Brain (organoid and tissue), 1 donor: ENCODE measurements around the gene MAGEA2. TPM values are rescaled to one million over a fixed set of nuclear protein-coding genes. Genes with fewer than 3 reads are reported as not detected.

ENCODE experiments used
- polyA plus RNA-seq: library from polyadenylated mRNA; stranded (reverse); fragments of 350-450 nt; fragmentation: Illumina TruSeq; extraction: RNeasy Lipid Tissue Mini Kit (QIAGEN cat#74804); gene quantifications from one replicate; pipeline ENCODE4 v1.2.3, GENCODE V29; 2015; ENCODE audit warnings: low read depth, low replicate concordance; ENCODE audit not compliant: insufficient read depth

Gene MAGEA2
- polyA plus RNA-seq, 1 donor from 2014 or later: 2.4 TPM

Other genes starting within 250 kb of the MAGEA2 start
- 2.1 TPM for gene GABRQ, start 115.9 kb downstream of the MAGEA2 start, polyA plus RNA-seq
- 20.8 TPM for gene MAGEA3, start 55.0 kb downstream of the MAGEA2 start, polyA plus RNA-seq
- gene CSAG2, start 44.6 kb downstream of the MAGEA2 start, polyA plus RNA-seq: 3.8 TPM
- gene MAGEA2B, start 39.2 kb downstream of the MAGEA2 start, polyA plus RNA-seq: 2.6 TPM
- 1.9 TPM for gene CSAG1, start 20.1 kb downstream of the MAGEA2 start, polyA plus RNA-seq
- 0.51 TPM for gene MAGEA12, start 20.1 kb downstream of the MAGEA2 start, polyA plus RNA-seq
- gene CSAG3, start 5.4 kb upstream of the MAGEA2 start, polyA plus RNA-seq: not detected
- 2.5 TPM for gene MAGEA6, start 15.8 kb upstream of the MAGEA2 start, polyA plus RNA-seq
- 78.3 TPM for gene CETN2, start 76.9 kb upstream of the MAGEA2 start, polyA plus RNA-seq
- gene NSDHL, start 77.2 kb upstream of the MAGEA2 start, polyA plus RNA-seq: 33.7 TPM
- gene ZNF185, start 144.2 kb upstream of the MAGEA2 start, polyA plus RNA-seq: 4.5 TPM
- gene PNMA5, start 240.3 kb upstream of the MAGEA2 start, polyA plus RNA-seq: 6.9 TPM